GM19468 (cell line): ENCODE measurements around the gene PDE8B.
"Not testable (repeated sequence)": the region's sequence is repeated elsewhere in the genome, so short reads cannot be mapped to it uniquely, and the experiment has no call there.

Experiments used
- ATAC-seq: cut with Tn5 transposase; IDR thresholded peaks from one replicate; pipeline ENCODE4 v1.9.1; 2021; ENCODE audit warnings: mild to moderate bottlenecking, moderate library complexity, moderate number of reproducible peaks; ENCODE audit not compliant: unreplicated experiment; ENCODE audit errors: extremely low read depth

The PDE8B gene

DNA sequence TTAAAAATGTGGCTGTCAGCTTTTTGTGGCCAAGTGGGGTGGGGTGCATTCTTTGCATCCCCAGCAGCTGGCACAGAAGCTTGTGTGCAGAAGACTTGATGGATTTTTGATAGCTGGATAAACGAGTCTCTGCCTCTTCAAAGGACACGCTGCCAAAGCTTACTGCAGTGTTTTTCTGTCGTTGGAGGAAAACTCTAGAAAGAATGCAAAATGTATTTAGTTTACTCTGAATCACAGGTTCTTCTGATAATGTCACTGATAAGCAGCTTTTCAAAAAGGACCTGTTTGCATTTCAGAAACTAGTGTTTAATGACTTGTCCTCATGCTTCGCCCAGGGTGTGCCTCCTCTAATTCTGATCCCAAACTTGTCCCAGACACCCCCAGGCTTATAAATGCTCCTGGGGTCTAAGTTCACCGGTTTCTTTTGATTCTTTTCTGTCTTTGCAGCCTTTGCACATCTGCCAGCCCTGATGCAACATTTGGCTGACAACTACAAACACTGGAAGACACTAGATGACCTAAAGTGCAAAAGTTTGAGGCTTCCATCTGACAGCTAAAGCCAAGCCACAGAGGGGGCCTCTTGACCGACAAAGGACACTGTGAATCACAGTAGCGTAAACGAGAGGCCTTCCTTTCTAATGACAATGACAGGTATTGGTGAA is 215.6 kb downstream of the PDE8B start:
- no peak for ATAC-seq

DNA sequence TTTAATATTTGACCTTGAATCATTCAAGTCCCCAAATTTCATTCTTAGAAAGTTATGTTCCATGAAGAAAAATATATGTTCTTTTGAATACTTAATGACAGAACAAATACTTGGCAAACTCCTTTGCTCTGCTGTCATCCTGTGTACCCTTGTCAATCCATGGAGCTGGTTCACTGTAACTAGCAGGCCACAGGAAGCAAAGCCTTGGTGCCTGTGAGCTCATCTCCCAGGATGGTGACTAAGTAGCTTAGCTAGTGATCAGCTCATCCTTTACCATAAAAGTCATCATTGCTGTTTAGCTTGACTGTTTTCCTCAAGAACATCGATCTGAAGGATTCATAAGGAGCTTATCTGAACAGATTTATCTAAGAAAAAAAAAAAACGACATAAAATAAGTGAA is 216.2 kb downstream of the PDE8B start:
- ATAC-seq, result no peak

DNA sequence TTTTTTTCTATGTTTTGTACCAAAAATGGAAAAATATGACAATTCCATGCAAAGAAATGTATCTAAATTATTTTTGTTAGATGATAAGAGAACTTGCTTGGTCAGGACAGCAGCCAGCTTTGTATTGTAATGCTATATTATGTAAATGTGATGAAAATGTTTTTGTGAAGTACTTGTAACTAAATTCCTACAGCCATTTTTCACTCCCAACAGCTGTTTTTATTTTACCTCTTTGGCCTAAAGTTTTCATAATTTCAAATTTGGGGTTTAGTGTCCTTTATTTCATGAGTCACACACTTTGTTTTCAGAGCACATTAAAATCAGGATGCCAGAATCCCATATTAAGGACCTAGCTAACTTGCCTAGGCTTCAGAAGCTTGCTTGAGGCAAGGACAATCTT is 217.5 kb downstream of the PDE8B start:
- no peak for ATAC-seq

DNA sequence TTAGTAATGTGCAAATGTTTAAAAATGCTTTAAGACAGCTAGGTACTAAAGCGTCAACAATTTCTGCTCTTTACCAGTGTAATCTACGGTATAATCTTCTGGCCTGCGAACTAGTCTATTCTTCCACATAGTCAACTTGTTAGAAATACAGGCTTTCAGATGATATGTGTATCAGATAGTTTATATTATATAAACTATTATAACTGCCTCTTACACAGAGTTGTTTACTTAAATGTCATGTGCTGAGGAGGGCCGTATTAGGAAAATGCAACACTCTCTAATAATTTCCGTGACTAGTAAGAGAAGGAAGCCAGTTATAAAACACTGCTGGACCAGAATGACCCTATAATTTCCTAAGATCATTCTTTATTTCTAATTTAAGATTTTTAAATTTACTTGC is 218.0 kb downstream of the PDE8B start:
- ATAC-seq, result no peak

DNA sequence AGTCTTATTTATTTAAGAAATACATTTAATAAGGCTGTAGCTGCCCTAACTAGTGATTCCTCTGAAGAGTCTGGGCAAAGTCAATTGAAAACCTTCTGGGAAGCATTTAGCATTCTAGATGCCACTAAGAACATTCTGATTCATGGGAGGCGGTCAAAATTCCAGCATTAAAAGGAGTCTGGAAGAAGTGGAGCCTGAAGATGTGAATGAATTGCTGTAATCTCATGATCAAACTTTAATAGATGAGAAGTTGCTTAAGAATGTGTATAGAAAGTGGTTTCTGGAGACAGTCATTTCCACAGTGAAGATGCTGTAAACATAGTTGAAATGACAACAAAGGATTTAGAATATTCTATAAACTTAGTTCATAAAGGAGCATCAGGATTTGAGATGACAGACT is 220.2 kb downstream of the PDE8B start:
- ATAC-seq, result no peak

DNA sequence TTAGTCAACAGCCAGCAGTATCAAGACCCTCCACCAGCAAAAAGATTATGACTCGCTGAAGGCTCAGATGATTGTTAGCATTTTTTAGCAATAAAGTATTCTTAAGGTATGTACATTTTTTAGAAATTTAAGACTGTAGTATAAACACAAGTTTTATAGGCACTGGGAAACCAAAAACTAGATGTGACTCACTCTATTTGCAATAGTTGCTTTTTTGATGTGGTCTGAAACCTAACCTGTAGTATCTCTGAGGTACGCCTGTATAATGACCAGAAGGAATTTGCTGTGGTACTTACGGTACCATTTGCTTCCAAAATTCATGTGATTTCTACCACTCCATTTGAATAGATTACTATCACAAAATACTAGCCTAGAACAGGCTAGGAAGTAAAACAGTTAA is 220.8 kb downstream of the PDE8B start:
- ATAC-seq, result no peak

DNA sequence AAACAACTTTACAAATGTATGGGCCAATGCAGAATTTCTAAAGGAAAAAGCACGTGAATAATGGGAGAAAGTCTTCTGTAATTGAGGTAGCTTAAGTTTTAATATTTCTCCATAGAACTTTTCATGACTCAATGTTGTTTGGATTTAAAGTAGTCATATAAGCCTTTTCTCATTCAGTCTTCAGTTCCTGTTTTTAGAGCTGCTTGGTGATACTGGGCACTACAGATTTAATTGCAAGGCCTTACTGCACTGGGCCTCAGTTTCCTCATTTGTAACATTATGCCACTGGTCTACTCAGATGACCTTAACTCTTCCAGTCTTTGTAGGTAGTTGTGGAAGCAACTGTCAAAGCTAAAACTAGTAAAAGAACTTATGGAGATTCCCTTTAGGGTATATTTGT is 221.2 kb downstream of the PDE8B start:
- no peak for ATAC-seq

DNA sequence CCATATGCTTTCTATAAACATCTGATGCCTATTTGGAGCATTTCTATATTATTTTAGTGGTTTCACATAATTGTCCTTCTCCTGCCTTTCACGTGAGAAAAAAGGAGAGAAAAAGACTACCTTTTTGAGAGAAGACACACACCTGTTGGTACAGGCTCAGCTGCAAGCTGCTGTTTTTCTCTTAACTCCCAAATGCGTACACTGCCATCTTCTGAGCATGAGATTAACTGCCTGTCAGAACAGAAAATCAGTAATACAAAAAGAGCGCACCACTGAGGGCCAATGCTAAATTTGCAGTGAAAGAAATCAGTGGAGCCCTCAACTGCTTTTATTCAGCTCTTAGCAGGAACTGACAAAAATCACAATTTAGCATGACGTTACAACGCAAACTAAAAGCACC is 226.7 kb downstream of the PDE8B start:
- ATAC-seq, result no peak

DNA sequence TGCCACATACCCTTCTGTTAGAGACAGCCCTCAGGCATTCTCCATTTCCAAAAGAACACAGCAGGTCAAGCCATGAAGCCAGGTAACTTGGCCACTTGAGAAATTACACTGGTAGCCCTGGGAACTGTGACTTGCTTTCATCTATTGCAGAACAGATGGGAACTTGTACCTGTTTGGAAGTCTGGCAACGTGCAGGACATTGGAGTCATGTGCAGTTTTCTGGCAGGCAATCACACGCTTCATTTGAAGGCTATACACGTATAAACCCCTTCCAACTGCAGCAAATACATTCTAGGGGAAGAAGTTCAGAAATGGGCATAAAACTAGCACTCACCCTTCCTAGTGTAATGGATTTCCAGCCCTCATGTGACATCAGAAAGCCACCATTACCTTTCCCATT is 227.6 kb downstream of the PDE8B start:
- ATAC-seq, result no peak

DNA sequence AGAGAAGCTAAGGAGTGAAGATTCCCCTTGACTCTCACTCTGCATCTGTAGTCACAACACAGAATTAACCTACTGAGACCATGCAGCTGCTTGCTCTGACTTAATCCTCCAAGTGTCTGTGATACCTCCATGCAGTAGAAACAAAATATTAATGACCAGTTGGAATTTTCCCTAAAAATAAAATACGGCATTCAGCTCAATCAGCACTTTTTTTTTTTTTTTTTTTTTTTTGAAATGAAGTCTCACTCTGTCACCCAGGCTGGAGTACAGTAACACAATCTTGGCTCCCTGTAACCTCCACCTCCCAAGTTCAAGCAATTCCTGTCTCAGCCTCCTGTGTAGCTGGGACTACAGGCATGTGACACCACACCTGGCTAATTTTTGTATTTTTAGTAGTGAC is 233.2 kb downstream of the PDE8B start:
- ATAC-seq, result no peak

DNA sequence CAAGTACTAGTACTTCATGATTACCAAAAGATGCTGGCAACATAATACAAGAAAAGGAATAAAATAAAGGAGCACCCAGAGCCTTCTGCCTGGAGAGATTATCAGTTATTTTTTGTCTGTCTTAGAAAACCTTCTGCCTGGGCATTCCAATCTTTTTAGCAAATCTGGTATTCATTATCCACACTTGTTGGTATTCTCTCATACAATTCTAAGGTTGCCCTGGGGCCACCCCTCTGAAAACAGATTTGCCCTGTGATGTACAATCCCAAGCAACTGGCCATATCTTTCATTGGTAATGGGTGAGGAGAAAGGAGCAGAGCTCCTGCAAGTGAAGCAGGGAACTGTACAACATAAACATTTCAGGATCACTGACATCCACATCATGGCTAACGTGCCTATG is 233.9 kb downstream of the PDE8B start:
- ATAC-seq, result no peak

DNA sequence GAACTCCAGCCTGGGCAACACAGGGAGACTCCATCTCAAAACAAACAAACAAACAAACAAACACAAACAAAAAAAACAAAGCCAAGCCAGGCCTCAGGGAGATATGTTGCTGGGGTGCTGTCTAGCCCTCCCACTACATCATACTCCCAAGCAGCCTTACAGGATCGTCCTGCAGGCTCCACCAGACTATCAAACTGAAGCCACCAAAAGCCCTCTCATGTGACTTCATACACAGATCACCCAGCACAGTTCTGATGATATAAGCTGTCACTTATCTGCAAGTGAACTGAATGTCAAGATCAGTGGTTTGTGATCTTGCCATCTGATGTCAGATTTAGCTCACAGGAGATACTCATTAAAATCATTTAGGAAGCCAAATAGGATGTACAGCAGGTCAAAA is 238.4 kb downstream of the PDE8B start:
- no peak for ATAC-seq

DNA sequence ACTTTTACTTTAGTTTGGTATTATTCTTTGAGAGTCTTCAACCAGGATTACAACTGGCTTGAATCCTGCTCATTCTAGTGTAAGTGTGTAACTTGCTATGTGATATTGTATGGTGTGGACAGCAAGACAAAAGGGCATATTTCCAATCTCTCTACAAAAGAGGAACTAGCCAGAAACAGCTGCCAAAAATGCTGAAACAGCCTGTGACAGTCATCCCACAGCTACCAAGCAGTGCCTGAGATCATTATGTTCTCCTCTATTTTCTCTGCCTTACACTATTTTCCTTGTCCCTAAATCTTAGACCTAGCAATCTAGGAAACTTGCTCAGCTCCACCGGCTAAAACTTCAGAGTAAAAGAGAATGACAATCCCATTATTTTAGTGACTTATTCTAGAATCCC is 238.8 kb downstream of the PDE8B start:
- no peak for ATAC-seq

DNA sequence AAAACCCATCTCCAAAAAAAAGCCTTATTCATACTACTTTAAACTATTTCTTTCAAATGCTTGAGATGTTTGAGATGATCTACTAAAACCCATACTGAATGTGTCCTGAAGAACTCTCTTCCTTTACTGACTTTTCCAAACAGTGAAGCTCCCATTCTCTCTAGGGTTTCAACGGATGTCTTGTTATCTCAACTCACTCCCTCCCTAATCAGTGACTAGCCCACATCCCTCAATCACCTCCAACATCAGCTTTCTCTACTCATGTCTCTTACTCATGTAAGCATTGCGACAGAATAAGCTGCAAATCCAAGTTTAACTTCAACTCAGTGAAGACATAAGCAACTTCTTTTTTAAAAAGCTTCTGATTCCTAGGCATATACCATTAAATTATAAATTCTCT is 239.5 kb downstream of the PDE8B start:
- ATAC-seq, result no peak

DNA sequence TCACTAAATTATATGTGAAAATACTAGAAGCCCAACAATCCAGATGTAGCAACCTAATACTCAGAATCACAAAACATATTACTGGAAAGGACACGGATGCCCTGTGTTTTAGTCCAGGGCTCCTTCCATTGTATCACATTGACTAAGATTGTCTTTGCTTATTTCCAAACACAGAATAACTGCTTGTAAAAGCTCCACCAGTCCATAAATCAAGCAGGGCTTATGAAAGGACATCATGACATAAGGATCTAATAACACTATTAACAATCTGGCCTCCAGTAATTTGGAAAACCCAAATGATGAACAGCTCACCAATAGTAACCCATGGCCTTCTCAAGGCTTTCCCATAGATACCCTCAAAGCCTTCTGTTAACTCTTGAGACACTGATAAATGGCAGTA is 241.9 kb downstream of the PDE8B start:
- ATAC-seq, result no peak

DNA sequence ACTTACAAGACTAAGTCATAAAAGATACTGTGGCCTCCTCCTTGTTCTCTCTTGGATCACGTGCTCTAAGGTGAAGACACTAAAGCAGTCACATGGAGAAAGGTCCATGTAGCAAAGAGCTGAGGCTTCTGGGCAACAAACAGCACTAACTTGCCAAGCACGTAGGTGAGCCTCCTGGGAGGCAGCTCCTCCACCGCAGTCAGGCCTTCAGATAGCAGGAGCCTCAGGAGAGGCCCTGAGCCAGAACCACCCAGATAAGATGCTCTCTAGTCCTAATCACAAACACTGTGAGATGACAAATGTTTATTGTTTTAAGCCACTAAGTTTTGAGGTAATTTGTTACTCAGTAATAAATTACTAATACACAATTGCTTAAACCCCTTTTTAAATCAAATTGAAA is 243.6 kb downstream of the PDE8B start:
- ATAC-seq, result no peak

DNA sequence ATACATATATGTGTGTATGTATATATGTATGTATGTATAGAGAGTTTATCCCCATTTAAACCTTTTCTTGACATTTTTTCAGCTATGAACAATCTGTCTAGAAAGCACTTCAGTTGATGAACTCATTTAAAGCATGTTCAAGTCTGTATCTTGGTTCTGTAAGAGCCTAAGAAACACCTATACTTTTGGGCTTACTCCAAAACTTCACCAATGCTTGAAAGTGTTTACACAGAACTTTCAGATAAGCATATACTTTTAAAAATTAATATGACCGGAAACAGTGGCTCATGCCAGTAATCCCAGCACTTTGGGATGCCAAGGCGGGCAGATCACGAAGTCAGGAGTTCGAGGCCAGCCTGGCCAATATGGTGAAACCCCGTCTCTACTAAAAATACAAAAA is 250.8 kb downstream of the PDE8B start:
- ATAC-seq, result no peak

DNA sequence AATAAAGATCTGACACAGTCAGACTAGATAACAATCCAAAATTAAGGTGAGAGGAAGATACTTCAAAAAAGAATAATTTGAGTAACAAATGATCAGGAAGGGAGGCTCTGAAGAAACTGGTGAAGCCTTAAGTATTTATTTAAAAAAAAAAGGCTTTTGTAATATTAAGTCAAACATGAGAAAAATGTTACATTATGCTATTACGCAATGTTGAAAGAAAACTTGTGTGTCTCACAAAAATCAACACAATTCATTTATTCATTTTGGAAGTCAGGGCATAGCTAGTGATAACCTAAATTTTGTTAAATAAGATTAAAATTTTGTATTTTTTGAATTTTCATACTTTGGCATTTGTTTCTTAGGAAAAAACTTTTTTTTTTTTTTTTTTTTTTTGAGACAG is 253.4 kb downstream of the PDE8B start:
- no peak for ATAC-seq

DNA sequence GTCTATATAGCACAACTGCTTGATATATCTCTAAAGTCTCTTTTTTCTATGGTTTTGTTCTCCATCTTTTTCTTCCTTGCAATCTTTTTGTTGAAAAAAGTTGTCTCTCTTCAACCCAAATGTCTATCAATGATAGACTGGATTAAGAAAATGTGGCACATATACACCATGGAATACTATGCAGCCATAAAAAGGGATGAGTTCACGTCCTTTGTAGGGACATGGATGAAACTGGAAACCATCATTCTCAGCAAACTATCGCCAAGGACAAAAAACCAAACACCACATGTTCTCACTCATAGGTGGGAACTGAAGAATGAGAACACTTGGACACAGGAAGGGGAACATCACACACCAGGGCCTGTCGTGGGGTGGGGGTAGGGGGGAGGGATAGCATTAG is 258.4 kb downstream of the PDE8B start:
- ATAC-seq, result not testable (repeated sequence)

DNA sequence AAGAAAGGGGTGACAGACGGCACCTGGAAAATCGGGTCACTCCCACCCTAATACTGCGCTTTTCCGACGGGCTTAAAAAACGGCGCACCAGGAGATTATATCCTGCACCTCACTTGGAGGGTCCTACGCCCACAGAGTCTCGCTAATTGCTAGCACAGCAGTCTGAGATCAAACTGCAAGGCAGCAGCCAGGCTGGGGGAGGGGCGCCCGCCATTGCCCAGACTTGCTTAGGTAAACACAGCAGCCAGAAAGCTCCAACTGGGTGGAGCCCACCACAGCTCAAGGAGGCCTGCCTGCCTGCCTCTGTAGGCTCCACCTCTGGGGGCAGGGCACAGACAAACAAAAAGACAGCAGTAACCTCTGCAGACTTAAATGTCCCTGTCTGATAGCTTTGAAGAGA is 264.6 kb downstream of the PDE8B start:
- ATAC-seq, result not testable (repeated sequence)
